LNCaP clone FGC (cell line): ENCODE measurements around the gene UAP1L1.

ENCODE experiments used
- DNase-seq: peaks from one replicate; pipeline ENCODE4 v3.0.0-alpha.2; 2011; ENCODE audit warnings: low read depth
- H3K4me3 ChIP-seq: 2 replicates; pipeline ENCODE4 v1.5.1; 2011; ENCODE audit warnings: mild to moderate bottlenecking, low read depth, low read length, control low read depth
- TF ChIP-seq, protein P1 (sequence below): IDR thresholded peaks from 2 replicates; pipeline ENCODE4 v1.5.1; 2012; ENCODE audit warnings: mild to moderate bottlenecking; ENCODE audit not compliant: control insufficient read depth, insufficient read depth; ENCODE audit errors: extremely low read depth

Gene UAP1L1, protein sequence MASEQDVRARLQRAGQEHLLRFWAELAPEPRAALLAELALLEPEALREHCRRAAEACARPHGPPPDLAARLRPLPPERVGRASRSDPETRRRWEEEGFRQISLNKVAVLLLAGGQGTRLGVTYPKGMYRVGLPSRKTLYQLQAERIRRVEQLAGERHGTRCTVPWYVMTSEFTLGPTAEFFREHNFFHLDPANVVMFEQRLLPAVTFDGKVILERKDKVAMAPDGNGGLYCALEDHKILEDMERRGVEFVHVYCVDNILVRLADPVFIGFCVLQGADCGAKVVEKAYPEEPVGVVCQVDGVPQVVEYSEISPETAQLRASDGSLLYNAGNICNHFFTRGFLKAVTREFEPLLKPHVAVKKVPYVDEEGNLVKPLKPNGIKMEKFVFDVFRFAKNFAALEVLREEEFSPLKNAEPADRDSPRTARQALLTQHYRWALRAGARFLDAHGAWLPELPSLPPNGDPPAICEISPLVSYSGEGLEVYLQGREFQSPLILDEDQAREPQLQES

DNA sequence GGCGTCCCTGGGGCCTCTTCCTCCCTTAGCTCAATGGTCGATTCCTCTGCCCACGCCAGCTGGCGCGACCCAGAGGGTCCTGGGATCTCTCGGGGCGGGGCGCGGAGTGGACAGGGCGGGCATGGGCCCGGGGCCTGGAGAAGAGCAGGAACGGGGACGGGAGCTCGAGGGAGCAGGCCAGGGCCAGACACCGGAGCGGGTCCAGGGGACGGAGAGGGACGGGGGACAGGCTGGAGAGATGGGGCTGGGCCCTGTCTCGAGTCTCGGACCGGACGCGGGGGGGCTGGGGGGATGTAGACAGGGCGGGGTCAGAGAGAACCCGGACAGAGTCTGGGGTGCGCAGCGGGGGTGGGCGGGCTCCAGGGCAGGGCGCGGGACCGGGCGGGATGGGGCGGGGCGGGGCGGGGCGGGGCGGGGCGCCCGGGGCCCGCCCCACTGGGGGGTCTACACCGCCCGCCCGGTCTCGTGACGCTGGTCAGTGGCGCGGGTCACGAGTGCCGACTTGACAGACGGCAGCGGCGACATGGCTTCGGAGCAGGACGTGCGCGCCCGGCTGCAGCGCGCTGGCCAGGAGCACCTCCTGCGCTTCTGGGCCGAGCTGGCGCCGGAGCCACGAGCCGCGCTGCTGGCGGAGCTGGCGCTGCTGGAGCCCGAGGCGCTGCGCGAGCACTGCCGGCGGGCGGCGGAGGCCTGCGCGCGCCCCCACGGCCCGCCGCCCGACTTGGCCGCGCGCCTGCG, at the start of gene UAP1L1:
UAP1L1 (plus strand) TSS at position 508 of the 738 bp plus-strand sequence; CDS start at position 524, 16 bp downstream.
- no peak for DNase-seq
- H3K4me3 ChIP-seq, result peak within 1 kb of the TSS; percentile 69
- TF ChIP-seq, protein P1, sequence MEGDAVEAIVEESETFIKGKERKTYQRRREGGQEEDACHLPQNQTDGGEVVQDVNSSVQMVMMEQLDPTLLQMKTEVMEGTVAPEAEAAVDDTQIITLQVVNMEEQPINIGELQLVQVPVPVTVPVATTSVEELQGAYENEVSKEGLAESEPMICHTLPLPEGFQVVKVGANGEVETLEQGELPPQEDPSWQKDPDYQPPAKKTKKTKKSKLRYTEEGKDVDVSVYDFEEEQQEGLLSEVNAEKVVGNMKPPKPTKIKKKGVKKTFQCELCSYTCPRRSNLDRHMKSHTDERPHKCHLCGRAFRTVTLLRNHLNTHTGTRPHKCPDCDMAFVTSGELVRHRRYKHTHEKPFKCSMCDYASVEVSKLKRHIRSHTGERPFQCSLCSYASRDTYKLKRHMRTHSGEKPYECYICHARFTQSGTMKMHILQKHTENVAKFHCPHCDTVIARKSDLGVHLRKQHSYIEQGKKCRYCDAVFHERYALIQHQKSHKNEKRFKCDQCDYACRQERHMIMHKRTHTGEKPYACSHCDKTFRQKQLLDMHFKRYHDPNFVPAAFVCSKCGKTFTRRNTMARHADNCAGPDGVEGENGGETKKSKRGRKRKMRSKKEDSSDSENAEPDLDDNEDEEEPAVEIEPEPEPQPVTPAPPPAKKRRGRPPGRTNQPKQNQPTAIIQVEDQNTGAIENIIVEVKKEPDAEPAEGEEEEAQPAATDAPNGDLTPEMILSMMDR, result no peak

DNA sequence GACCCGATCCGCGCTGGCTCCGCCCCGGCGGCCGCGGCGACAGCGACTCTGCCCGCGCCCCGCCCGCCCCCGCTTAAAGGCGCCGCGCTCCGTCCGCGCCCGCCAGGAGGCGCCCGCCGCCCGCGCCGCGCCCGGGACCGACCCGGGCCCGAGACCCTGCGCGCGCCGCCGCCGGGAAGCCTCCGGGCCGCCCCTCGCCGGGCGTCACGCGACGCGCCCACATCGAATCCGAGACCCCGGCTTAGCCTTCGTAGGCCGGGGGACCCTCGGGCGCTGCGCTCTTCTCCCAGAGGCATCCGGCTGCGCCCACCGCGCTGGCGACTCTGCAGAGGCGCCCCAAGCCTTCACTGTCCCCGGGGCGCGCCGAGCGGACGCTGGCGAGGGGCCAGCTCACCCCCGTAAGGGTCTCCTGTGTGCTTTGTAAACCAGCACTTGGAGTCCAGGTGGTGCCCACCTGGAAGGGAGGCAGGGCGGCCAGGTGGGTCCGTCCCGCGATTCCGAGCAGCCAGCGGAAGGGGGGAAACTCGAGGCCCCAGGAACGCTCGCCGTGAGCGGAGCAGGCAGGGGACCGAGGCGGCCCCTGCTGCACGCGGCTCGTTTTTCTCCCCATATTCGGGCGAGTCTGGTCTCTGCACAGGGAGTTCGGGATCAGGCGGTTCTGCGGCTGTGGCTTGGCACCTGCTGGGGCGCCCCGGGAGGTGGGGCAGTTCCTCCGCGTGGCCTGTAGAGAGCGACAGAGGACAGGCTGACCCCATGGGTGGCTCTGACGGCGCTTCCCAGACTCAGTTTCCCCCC, 48.9 kb upstream of the UAP1L1 start:
- TF ChIP-seq, protein P1, result peak; percentile 76

DNA sequence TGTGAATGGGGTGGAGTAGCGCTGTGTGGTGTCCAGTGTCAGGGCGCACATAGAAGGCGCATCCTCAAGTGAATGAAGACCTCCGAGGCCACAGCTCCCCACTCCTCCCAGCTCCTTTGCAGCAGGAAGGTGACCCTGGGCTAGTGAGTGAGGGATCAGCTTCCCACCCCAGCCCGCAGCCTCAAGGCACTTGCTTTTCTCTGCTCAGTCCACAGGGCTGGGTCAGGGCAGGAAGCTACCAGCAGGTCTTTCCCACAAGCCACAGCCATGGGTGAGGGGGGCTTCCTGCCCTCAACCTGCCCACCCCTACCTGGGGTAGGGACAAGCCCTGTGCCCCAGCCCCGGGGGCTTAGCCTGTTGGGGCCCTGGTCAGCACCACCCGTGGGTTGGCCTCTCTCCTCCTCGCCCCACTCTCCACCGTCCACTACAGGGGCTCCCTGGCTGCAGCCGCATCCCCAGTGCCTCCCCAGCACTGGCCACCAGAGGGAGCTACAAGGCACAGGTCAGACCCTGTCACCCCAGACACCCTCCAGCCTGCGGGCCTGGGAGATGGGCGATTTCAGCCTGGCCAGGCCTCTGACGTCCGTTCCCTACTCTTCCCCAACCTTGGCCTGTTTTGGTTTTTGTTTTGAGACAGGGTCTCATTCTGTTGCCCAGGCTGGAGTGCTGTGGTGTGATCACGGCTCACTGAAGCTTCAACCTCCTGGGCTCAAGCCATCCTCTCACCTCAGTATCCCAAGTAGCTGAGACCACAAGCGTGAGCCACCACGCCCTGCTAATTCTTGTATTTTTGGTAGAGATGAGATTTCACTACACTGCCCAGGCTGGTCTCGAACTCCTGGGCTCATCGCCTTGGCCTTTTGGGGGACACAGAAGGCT, 48.0 kb upstream of the UAP1L1 start:
- DNase-seq, result no peak
- TF ChIP-seq, protein P1, result peak; percentile 97

More for the DNA sequence above, 48.9 kb upstream of the UAP1L1 start:
- DNase-seq, result no peak
- peak overlapping the region; percentile 56 for H3K4me3 ChIP-seq

DNA sequence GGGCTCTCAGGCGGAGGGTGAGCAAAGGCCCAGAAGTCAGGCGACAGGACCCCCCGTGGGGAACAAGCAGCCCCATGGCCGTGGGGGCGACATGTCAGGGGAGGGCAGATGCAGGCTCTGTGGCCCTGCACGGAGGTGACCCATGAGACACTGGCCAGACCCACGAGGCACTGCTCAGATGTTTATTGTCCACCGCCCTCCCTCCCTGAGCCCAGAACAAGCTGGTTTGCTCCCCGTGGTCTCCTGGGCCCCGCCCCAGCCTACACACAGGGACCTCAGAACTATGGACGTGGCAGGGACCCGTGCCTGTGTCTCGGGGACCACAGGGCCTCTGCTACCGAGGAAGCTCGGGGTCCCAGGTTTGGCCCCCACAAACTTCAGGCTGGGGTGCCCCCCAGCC, 47.3 kb upstream of the UAP1L1 start:
- TF ChIP-seq, protein P1, result no peak
- no peak overlapping the region for H3K4me3 ChIP-seq
- no peak for DNase-seq

More for the DNA sequence above, 48.0 kb upstream of the UAP1L1 start:
- H3K4me3 ChIP-seq, result peak overlapping the region; percentile 56

DNA sequence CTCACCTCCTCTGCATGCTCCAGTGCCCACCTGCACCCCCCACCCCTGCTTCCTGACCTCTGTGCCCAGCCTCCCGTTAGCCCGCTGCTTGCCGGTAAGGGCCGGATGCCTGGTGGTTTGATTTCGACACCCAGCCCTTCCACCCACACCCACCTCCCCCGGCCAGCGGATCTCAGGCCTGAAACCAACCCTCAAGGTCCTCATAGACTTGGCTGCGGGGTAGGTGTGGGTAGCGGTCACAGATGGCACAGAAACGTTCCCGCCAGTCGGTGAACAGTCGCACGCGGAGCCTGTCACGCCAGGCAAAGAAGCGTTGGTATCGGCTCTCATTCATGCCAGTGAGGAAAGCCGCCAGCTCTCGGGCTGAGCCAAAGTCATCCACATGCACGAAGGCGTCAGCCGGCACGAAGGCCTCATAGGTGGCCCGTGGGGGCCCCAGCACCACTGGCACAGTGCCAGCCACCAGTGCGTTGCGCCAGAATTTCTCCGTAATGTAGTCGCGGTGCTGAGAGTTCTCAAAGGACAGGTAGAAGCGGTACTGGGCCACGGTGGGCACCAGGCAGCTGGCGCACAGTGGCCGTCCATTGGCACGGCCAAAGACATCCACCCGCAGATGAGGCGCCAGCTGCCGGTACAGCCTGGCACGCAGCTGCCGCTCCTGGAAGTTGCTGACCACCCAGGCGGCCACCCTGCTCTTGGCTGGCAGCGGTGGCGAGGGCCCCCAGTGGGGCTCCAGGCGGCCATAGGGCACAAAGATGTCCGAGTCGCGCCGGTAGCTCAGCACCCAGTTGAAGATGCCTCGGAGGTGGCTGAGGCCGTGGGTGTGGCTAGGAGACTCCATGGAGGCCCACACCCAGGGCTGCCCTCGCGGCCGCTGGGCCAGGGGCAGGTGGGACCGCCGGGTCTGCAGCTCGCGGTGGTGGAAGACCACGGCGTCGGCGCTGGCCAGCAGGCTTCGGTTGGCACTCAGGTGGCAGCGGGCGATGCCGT, 46.5 kb upstream of the UAP1L1 start:
- H3K4me3 ChIP-seq, result no peak overlapping the region
- TF ChIP-seq, protein P1, result no peak
- no peak for DNase-seq
